SJCRH30 (cell line): ENCODE data around the gene CMTM7. TPM values are rescaled to one million over a fixed set of nuclear protein-coding genes. Genes with fewer than 3 reads are reported as not detected.
"Not testable (repeated sequence)": the region's sequence is repeated elsewhere in the genome, so short reads cannot be mapped to it uniquely, and the experiment has no call there.

Experiments
- DNase-seq, 2 experiments: peaks; one replicate each; pipeline ENCODE4 v3.0.0-alpha.2; 2015 to 2020
- H3K27ac ChIP-seq: fragments of 250-450 bp; sonication (Bioruptor Pico); 2 replicates; pipeline ENCODE4 v1.5.1; 2020; ENCODE audit warnings: mild to moderate bottlenecking, moderate library complexity
- H3K27me3 ChIP-seq: fragments of 250-450 bp; sonication (Bioruptor Pico); 2 replicates; pipeline ENCODE4 v1.5.1; 2020; ENCODE audit warnings: mild to moderate bottlenecking, moderate library complexity
- H3K36me3 ChIP-seq: fragments of 250-450 bp; sonication (Bioruptor Pico); 2 replicates; pipeline ENCODE4 v1.5.1; 2020; ENCODE audit warnings: mild to moderate bottlenecking, moderate library complexity
- H3K4me1 ChIP-seq: fragments of 250-450 bp; sonication (Bioruptor Pico); 2 replicates; pipeline ENCODE4 v1.5.1; 2020; ENCODE audit warnings: mild to moderate bottlenecking, moderate library complexity
- H3K4me3 ChIP-seq: fragments of 250-450 bp; sonication (Bioruptor Pico); 2 replicates; pipeline ENCODE4 v1.5.1; 2020; ENCODE audit warnings: mild to moderate bottlenecking, moderate library complexity
- H3K9me3 ChIP-seq: fragments of 250-450 bp; sonication (Bioruptor Pico); replicated peaks from 2 replicates; pipeline ENCODE4 v1.5.1; 2020; ENCODE audit warnings: mild to moderate bottlenecking, moderate library complexity
- total RNA-seq: library from RNA; depleted of rRNA; stranded (reverse); fragments of >200 nt; shearing (Covaris generic); gene quantifications from 2 replicates; pipeline ENCODE4 v1.2.3, GENCODE V29; 2014

Gene CMTM7
- total RNA-seq, 1 experiment from 2014 or later = 16.3 TPM

DNA sequence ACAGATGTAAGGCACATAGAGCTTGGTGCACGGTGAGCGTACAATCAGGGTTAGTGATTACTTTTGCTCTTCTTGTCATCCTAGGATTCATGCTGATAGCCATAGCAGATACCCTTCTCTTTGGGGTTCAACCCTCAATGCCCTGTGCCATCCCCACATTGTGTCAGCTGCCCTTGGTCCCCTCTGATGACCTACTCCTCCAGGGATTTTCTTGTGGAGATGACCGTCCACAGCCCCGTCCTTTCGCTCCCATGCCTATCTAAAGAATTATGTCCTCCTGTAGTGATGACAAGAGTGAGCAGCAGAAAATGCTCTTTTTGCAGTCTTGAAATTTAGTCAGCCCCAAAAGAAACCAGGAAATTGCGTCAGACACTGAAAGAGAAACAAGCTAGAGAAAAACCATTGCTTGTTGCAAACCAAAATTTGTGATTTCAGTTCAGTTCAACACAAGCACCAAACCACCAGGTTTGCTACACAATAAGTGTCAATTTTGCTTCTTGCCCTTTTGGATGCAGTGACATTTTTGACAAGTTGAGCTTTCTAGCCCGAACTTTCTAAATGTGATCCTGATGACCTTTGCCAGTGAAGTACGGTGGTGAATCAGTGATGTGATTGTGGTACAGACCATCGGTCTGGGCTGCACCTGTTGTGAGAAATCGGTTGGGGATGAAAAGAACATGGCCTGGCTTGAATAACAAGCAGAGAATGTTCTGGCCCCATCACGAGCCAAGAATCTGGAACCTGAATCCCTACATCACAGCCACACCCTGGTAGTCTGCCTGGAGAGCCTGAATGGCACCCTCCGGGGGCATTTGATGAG is 41.3 kb downstream of the CMTM7 start:
- Histone ChIP-seq H3K4me1 (no peaks in the 10 kb centered on the region), H3K9me3 (no peaks in the 10 kb centered on the region), H3K4me3 (no peak overlapping the region), H3K27me3 (no peaks in the 10 kb centered on the region), H3K36me3 (no peaks in the 10 kb centered on the region), H3K27ac (no peak overlapping the region)
- no peak for DNase-seq

DNA sequence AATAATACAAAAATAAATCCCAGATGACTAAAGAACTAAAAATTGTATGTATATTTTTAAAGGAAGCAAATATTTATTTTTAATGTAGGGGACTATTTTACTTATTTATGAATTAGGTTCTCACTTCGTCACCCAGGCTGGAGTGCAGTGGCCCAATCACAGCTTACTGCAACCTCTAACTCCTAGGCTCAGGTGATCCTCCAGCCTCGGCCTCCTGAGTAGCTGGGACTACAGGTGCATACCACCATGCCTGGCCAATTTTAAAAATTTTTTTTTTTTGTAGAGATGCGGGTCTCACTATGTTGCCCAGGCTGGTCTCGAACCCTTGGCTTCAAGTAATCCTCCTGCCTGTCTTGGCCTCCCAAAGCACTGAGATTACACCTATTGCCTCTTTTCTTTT is 42.6 kb downstream of the CMTM7 start:
- Histone ChIP-seq H3K27me3 (no peaks in the 10 kb centered on the region), H3K36me3 (no peaks in the 10 kb centered on the region), H3K27ac (no peak overlapping the region), H3K4me1 (no peaks in the 10 kb centered on the region), H3K4me3 (no peak overlapping the region), H3K9me3 (no peaks in the 10 kb centered on the region)
- no peak for DNase-seq

DNA sequence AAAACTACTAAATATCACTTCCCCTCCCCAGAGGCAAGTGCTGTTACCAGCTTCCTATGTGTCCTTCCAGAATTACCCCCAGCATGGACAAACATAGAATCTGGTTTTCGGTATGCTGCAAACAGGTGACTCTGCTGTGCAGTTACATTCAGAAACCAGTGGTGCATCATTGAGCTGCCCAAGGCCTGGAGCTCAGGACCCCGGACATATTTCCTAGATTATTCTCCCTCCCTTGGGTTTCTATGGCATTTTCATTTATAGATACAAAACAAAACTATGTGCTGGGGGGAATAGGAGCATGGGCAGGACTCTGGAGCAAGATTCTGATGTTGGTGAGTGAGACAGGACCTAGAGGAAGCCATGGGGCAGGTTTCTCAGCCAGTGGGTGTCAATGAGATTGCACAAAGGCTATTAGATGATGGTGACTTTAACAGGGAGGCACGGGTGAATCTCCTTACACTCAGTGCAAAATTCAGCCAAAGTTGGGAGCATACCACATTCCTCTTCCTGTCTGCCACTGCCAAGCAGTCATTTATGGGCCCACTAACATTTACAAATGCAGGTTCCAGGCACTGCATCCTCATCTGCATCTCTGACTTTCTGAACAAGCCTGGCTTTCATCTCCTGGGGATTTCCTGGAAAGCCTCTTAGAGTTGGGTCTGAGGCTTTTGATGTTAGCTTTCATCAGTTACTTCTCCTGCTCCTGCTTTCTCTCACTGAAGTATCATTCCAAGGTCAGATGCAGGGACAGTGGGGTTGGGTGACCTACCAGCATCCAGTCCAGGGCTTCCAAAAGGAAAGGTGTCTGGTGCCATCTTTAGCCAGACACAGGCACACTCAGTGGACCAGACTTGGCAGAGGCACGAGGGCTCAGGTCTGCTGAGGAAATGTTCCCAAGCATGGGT is 44.5 kb downstream of the CMTM7 start:
- H3K27ac ChIP-seq = no peak overlapping the region
- H3K27me3 ChIP-seq = no peaks in the 10 kb centered on the region
- H3K36me3 ChIP-seq = no peaks in the 10 kb centered on the region
- DNase-seq = no peak
- no peaks in the 10 kb centered on the region for H3K4me1 ChIP-seq
- no peak overlapping the region for H3K4me3 ChIP-seq
- no peaks in the 10 kb centered on the region for H3K9me3 ChIP-seq

DNA sequence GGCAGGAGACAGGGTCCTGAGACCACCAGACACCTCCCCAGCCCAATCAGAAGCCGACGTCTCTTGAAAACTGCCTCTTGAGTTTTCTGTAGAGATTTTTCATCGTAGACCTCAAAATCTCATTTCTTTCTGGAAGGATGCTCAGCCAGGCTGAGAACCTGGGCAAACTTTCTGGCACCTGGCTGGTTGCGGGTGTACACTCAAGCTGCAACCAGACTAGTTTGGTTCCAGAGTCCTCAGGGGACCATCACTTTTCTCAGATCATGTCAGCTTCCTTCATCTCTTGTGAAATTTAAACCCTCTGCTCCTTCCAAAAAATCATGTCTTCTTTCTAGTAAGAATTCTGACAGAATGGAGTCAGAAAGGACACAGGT is 45.1 kb downstream of the CMTM7 start:
- H3K27me3 ChIP-seq = no peaks in the 10 kb centered on the region
- H3K36me3 ChIP-seq = no peaks in the 10 kb centered on the region
- H3K4me1 ChIP-seq = no peaks in the 10 kb centered on the region
- H3K9me3 ChIP-seq = no peaks in the 10 kb centered on the region
- H3K4me3 ChIP-seq = no peak overlapping the region
- DNase-seq = no peak
- H3K27ac ChIP-seq = no peak overlapping the region

DNA sequence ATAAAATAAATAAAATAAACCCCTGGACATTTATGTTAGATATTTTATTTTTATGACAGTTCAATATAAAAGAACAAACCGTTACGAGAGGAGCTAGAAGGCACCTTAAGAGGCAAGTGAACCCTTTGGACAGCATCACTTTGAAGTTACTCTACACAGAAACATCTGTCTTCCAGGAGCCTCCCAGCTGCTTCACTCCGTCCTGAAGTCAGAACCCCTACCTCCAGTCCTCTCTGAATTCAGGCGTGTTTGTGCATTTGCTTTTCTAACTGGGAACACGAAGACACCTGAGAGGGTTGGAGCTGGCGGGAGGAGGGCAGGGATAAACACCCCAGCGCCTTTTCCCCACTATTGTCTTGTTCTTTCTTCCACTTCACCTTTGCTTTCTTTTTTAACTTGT is 46.2 kb downstream of the CMTM7 start:
- H3K4me3 ChIP-seq = no peak overlapping the region
- H3K4me1 ChIP-seq = no peaks in the 10 kb centered on the region
- H3K9me3 ChIP-seq = no peaks in the 10 kb centered on the region
- no peak overlapping the region for H3K27ac ChIP-seq
- no peak for DNase-seq
- no peaks in the 10 kb centered on the region for H3K27me3 ChIP-seq
- H3K36me3 ChIP-seq = no peaks in the 10 kb centered on the region

DNA sequence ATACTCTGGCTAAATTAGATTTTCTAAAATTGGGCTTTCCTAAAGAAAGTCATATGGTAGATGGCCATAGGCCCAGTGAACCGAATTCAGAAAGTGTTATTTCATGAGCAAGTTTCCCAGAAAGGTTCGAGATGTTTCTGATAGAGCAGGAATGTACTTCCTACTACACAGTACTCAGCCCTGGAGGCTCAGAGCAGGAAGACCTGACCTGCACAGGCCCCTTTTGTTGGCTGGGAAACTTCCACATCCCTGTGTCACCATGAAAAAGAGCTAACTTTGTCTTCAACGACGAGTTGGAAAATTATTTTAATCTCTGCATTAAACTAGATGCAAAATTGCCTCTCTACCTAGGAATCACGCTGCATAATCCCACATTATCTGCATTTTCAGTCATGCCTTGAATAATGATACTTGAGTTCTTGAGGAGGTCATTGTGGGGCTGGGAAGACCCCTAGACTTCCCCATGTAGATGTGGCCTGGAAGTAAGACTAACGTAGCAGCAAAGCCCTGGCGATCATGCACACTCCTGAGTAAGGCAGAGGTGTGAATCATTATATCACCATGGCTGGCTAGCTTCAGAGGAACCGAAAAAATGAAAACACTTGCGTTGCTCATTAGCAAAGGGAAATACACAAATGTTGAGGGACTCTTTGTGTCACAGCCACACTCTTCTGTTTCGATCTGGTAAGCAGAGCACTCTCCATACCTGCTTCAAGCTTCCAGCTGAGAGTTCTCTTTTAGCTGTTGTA is 47.1 kb downstream of the CMTM7 start:
- Histone ChIP-seq H3K36me3 (no peaks in the 10 kb centered on the region), H3K4me1 (no peaks in the 10 kb centered on the region), H3K27ac (no peak overlapping the region), H3K4me3 (no peak overlapping the region), H3K9me3 (no peaks in the 10 kb centered on the region), H3K27me3 (no peaks in the 10 kb centered on the region)
- DNase-seq = no peak

DNA sequence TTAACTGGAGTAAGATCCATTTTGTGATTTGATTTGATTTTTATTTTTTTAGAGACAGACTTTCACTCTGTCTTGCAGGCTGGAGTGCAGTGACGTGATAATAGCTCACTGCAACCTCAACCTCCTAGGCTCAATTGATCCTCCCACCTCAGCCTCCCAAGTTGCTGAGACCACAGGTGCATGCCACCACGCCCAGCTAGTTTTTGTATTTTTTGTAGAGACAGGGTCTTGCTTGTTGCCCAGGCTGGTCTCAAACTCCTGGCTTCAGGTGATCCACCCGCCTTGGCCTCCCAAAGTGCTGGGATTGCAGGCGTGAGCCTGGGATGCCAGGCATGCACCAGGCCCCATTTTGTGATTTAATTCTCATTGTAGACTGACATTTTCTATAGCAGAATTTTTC is 47.8 kb downstream of the CMTM7 start:
- H3K9me3 ChIP-seq, H3K4me3 ChIP-seq, H3K27ac ChIP-seq, H3K36me3 ChIP-seq, H3K27me3 ChIP-seq, H3K4me1 ChIP-seq, DNase-seq: not testable (repeated sequence)

DNA sequence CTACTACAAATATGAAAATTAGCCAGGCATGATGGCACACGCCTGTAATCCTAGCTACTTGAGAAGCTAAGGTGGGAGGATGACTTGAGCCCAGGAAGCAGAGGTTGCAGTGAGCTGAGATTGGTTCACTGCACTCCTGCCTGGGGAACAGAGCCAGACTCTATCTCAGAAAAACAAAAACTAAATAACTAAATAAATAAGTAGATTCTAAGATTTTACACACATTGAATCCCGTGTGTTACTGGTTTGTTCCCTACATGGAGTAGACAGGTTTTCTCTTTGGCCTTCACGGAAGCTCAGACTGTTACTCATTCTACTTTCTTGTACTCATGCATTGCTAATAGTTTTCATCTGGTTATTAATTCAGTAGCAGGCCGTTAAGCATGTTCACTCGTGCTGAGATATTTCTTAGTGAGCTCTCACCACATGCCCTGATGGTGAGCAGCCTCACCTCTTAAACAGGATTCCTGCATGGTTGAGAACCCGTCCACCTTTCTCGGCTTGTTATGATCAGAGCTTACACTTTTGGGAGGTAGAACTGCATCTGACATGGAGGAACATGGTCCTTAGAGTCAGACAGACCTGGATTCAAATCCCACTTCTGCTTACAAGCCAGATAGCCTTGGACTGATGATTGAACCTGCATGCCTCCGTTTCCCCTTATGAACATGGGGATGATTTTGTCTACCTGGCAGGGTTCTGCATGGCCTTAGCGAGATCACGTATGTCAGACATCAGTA is 49.1 kb downstream of the CMTM7 start:
- no peaks in the 10 kb centered on the region for H3K9me3 ChIP-seq
- DNase-seq = no peak
- no peaks in the 10 kb centered on the region for H3K27me3 ChIP-seq
- no peak overlapping the region for H3K4me3 ChIP-seq
- no peaks in the 10 kb centered on the region for H3K36me3 ChIP-seq
- H3K27ac ChIP-seq = no peak overlapping the region
- H3K4me1 ChIP-seq = no peaks in the 10 kb centered on the region

DNA sequence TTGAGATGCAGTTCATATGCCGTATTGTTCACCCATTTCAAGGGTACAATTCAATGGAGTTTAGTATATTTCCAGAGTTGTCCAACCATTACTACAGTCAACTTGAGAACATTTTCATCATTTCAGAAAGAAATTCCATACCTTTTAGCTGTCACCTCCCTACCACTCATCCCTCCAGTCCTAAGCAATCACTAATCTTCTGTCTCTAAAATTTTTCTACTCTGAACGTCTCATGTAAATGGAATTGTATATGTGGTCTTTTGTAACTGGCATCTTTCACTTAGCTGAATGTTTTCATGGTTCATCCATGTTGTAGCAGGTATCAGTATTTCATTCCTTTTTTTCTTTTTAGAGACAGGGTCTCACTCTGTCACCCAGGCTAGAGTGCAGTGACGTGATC is 51.1 kb downstream of the CMTM7 start:
- no peaks in the 10 kb centered on the region for H3K27me3 ChIP-seq
- no peaks in the 10 kb centered on the region for H3K36me3 ChIP-seq
- H3K4me3 ChIP-seq = no peak overlapping the region
- H3K9me3 ChIP-seq = no peaks in the 10 kb centered on the region
- H3K4me1 ChIP-seq = no peaks in the 10 kb centered on the region
- H3K27ac ChIP-seq = no peak overlapping the region
- no peak for DNase-seq

DNA sequence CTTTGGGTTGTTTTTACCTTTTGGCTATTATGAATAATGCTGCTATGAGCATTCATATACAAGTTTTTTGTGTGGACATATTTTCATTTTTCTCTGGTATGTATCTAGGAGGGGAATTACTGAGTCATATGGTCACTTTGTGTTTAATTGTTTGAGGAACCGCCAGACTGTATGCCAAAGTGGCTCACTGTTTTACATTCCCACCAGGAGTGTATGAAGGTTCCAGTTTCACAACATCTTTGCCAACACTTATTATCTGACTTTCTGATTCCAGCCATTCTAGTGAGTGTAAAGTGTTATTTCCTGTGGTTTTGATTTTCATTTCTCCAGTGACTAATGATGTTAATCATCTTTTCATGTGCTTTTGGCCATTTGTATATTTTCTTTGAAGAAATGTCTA is 51.8 kb downstream of the CMTM7 start:
- H3K4me3 ChIP-seq = no peak overlapping the region
- H3K27ac ChIP-seq = no peak overlapping the region
- DNase-seq = no peak
- H3K4me1 ChIP-seq = no peaks in the 10 kb centered on the region
- H3K9me3 ChIP-seq = no peaks in the 10 kb centered on the region
- H3K27me3 ChIP-seq = no peaks in the 10 kb centered on the region
- H3K36me3 ChIP-seq = no peaks in the 10 kb centered on the region

DNA sequence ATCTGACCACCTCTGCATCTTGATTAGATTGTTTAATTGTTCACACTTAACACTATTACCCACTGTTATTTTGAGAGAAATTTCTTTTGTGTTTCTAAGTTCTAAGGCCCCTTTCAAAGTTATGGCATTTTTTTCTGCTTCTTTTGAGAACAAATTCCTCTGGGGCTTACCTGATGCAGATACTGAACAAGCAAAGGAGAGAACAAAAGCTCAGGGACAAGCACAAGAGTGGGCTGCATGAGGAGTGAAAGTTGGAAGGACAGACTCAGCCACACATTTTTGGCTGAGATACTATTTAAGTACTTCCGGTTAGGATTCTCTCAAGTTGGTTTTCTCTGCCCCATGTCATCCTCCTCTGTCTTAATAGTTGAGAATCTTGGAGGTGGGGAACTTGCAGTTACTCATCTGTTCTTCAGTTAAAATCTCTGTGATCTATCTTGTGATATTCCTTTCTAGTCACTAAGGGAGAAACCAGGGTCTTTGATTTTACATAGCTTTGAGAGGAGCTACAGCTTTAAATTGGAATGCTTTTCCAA is 56.3 kb downstream of the CMTM7 start:
- Histone ChIP-seq H3K9me3 (no peaks in the 10 kb centered on the region), H3K4me1 (no peaks in the 10 kb centered on the region), H3K36me3 (no peaks in the 10 kb centered on the region), H3K27me3 (no peaks in the 10 kb centered on the region), H3K27ac (no peak overlapping the region), H3K4me3 (no peak overlapping the region)
- DNase-seq = no peak

DNA sequence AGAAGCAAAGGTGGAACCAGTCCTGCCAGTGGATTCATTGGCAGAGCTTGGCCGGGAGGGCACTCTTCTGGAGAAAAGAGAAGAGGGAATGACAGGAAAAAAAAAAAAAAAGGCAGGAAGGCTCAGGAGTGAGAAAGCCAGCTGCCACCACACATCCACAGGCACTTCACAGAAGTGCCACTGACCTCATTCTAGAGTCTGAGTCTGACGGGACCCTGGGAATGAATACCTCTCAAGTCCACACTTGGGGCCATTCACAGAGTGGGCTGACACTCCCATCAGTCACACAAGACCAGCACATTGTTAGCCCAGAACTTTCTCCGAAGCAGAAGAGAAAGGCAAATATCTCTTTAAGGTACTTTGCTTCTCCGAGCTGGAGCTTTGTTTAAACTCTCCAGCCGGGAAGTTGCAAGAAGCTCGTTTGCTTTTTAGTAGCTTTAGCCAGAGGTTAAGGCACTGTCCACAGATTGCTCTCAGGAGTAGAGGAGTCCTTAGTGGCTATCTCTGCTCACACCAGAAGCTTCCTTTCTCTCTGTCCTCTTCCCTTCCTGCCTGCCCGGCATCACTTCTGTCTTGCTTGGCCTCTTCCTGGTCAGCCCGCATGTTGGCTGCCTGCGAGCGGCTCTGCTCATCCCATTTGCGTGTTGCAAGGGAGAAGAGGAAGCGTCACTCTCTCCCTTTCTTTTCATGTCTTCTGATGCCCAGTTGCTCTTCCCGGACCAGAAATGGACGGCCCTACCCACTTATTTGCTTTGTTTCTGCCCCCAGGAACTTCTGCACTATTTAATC is 57.2 kb downstream of the CMTM7 start:
- no peaks in the 10 kb centered on the region for H3K36me3 ChIP-seq
- peak in 1 of 2 experiments; percentile 42 for DNase-seq

DNA sequence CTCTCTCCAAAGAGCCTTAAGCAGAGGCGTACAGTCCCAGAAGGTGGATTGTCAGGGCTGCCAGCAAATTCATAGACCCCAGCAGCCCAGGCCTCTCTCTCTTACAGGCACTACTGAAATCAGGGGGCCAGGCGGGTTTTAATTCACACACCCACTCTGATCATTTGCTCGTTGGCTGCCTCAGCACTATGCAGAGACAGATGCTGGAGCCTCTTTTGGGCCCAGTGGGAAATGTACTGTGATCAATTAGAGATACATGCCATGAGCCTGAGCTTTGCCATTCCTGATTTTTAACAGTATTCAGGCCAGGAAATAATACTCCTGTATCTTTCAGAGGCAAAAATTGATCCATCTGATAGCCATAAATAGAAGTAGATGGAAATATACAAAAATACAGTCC is 58.0 kb downstream of the CMTM7 start:
- no peak overlapping the region for H3K4me3 ChIP-seq
- H3K27me3 ChIP-seq = no peaks in the 10 kb centered on the region
- H3K9me3 ChIP-seq = no peaks in the 10 kb centered on the region
- no peak for DNase-seq
- H3K4me1 ChIP-seq = no peaks in the 10 kb centered on the region
- H3K27ac ChIP-seq = no peak overlapping the region
- H3K36me3 ChIP-seq = no peaks in the 10 kb centered on the region

More for the DNA sequence above, 57.2 kb downstream of the CMTM7 start:
- H3K27me3 ChIP-seq = no peaks in the 10 kb centered on the region
- H3K9me3 ChIP-seq = no peaks in the 10 kb centered on the region
- no peak overlapping the region for H3K4me3 ChIP-seq
- no peaks in the 10 kb centered on the region for H3K4me1 ChIP-seq
- H3K27ac ChIP-seq = no peak overlapping the region

DNA sequence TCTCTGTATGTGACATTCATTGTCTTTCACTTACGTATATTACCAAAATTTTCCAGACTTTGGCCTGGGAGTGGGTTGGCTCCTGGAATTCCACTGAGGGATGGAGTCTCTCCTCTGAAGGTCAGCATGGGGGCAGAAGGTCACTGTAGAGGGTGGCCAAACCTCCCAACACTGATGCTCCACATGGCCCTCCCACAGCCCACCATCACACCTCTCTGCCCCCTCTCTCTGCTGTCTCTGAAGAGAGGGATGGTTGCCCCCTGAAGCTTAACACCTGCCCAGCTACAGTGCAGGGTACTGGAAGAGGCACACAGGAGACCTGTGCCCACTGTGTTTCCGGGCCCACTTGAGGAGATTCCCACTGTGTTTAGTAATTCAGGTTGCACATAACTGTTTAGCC is 58.8 kb downstream of the CMTM7 start:
- Histone ChIP-seq H3K4me3 (no peak overlapping the region), H3K9me3 (no peaks in the 10 kb centered on the region), H3K4me1 (no peaks in the 10 kb centered on the region), H3K27me3 (no peaks in the 10 kb centered on the region), H3K36me3 (no peaks in the 10 kb centered on the region), H3K27ac (no peak overlapping the region)
- DNase-seq = no peak
